AG08396 (cell line): Measurements from ENCODE around the gene C21orf58.

Experiments
- DNase-seq: peaks from one replicate; pipeline ENCODE4 v3.0.0; 2012; ENCODE audit warnings: low spot score, mixed read lengths

The C21orf58 gene

GRCh38 chr21:46352913-46353312 is 29.2 kb upstream of the C21orf58 start:
- DNase-seq = no peak

DNA sequence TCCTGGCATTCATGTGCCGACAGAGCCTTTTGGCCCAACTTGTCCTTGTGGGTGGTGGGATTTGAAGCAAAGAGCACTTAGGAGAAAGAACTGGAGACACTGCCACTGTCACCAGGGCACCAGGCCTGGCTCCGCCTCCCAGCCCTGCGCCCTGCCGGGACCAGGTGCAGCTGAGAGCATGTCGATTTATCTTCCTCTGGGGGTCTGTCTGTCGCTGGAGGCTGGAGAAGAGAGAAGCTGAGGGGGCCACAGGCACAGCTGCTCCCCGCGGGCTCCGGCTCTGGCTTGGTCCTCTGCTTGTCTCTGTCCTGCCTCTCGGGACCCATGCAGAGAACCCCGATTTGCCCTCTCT is 28.5 kb upstream of the C21orf58 start:
- no peak for DNase-seq

- no peak for DNase-seq
Measured at GRCh38 chr21:46351476-46352163, 27.9 kb upstream of the C21orf58 start.

- DNase-seq = no peak
Measured at GRCh38 chr21:46350981-46351380, 27.3 kb upstream of the C21orf58 start.

DNA sequence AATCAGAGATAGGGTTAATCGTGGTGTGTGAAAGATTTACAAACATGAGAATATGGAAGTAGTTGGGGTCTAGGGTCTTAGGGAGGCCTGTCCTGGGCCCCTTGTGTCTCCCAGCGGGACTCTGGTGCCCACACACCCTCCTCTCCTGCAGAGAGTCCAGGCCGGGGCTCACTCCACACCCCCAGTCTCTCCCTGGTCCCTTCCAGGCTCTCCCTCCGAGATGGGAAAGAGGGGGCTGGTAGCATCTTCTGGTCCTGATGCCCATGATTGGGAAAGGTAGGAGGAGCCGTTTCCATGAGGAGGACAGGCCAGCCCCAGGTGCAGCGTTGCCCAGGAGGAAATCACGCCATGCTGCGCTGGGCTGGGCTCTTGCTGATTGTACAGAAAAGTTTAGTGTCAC is 26.9 kb upstream of the C21orf58 start:
- DNase-seq = no peak

DNA sequence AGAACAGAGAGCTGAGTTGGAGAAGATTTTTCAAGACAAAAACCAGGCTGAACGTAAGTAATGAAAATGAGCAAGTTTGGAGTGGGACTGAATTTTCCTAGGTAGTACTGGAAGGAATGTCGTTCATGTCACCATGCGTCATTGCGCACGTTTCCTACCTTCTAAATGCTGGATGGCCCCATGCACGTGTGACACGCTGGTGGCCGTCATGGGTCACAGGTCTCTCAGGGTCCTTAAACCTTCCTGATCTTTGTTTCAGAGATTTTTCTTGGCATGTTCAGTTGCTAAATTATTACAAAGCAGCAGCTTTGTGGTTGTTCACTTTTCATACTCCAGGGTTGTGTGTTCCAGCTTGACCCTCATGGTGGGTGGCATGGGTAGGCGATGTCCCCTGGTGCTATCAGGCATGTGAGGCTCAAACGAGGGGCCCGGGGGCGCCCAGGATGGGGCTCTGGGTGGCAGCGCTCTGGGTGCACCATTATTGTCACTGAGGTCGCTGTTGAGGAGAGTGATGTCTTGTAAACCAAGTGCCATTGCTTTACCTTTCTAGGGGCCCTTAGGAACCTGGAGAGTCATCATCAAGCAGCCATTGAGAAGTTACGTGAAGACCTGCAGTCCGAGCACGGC is 25.6 kb upstream of the C21orf58 start:
- no peak for DNase-seq

DNA sequence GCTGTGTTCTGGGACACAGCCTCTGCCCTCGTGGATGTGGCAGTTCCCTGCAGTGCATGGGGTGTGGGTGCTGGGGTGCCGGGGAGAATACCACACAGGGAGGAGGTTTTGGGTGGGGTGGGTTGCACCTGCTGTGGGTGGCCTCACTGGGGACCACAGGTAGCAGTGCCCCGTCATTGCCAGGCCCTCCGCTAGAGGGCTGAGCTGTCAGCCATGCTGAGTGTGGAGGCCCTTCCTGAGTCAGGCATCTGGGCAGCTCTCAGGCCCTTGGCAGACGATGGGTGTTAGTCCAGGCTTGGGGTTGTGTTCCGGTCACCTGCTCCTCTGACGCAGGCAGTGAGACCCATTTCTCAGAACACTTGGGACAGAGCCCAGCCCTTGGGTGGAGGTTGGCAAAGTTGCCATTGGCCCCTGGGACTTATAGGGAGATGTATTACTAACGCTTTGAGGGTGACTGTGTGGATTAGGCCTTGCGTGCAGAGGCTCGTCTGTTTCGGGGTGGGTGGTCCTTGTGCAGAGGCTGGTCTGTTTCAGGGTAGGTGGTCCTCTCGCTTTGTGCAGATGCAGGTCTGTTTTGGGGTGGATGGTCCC is 24.2 kb upstream of the C21orf58 start:
- peak; percentile 63 for DNase-seq

DNA sequence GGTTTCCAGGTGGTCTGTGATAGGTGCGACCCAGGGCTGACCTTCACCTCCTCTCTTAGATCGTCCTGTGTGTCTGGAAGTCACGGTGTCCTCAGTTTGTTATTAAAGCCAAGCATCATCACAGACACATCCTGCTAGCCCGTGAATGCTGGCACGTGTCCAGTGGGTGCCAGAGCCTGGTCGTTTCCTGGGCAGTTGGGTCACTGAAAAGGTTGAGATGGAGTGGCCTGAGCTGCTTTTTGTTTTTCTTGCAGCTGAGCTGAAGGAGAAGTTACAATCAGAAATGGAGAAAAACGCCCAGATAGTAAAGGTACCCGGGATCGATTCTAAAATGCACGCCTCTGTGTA is 23.5 kb upstream of the C21orf58 start:
- DNase-seq = no peak

GRCh38 chr21:46346296-46347202 is 22.9 kb upstream of the C21orf58 start:
- no peak for DNase-seq

- DNase-seq = no peak
Measured at GRCh38 chr21:46345861-46346260, 22.2 kb upstream of the C21orf58 start.

DNA sequence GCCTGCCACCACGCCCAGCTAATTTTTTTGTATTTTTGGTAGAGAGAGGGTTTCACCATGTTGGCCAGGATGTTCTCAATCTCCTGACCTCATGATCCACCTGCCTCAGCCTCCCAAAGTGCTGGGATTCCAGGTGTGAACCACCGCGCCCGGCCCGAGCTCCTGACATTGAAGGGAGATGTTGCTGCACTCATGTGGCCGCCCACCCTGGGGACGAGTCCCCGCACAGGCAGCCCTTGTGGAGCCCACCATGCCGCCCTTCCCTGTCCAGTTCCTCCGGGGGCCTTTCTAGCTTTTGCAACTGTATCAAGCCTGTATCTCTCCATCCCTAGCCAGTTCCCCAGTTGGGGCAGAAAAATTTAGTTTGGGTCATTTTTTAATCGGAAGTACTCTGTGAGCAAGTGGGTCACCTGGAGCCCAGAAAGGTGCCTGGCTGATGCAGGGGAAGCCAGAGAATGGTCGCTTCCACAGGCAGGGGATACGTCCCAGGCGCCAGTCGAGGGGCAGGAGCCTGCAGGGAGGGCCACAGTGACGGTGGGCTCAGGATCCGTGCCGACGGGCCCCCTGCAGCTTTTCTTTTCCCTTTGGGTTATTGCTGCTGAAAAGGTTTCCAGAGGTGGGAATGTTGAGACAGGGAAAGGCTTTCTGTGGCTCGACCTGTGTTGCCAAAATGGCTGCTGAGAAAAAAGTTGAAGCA is 20.7 kb upstream of the C21orf58 start:
- DNase-seq = no peak

- DNase-seq = no peak
Measured at GRCh38 chr21:46340998-46341397, 17.3 kb upstream of the C21orf58 start.

DNA sequence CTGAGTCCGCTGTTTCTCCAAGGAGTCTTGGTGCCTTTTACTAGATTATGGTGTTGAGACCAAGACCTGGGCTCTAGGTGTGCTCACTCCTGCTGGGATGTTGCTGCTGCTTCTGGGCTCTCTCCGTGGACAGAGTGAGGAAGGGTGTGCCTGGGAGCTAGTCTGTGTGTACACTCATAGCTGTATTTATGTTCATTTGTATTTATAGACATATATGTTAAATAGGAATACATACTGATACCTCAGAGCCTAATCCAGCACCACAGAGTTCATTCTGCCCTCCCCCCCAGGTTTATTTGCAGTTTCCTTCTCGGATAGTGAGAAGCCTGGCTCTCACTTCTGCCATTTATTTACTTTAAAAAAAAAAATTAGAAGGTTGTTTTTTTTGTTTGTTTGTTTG is 12.9 kb upstream of the C21orf58 start:
- no peak for DNase-seq

GRCh38 chr21:46334351-46335140 is 10.9 kb upstream of the C21orf58 start:
- no peak for DNase-seq

DNA sequence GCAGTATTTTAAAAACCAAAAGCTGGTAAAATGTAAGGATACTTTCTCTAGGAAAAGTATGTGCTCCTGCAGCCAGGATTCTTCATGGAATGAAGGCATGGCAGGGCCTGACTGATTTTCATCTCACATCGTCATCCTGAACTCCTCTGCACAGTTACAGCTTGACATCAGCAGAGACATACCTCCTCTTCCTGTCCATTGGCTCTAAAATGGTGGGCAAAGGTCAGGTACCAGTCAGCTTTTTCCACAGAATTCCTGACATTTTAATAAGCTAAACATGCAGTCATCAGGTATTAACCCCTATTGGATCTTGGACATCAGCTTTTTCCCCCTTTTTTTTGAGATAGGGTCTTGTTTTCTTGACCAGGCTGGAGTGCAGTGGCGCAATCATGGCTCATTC is 6.1 kb upstream of the C21orf58 start:
- no peak for DNase-seq

GRCh38 chr21:46328151-46328550 is 4.5 kb upstream of the C21orf58 start:
- DNase-seq = no peak

DNA sequence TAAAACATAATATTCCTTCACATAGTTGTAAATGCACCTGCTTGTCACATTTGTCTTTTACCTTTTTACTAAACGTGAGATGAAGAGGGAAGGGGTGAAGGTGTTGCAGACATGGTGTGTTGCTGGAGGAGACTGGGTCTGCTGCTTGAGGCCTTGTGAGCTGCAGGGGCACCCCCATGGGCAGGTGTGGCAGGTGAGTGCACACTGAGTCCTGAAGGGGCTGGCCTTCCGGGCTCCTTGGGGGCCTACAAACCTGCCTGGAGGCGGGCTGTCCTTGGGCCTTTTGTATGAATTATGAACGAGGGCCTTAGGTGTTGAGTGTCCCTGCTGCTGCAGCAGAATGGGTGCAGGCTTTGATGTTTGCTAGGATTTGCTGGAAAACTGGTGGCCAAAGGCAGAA is 4.0 kb upstream of the C21orf58 start:
- no peak for DNase-seq

DNA sequence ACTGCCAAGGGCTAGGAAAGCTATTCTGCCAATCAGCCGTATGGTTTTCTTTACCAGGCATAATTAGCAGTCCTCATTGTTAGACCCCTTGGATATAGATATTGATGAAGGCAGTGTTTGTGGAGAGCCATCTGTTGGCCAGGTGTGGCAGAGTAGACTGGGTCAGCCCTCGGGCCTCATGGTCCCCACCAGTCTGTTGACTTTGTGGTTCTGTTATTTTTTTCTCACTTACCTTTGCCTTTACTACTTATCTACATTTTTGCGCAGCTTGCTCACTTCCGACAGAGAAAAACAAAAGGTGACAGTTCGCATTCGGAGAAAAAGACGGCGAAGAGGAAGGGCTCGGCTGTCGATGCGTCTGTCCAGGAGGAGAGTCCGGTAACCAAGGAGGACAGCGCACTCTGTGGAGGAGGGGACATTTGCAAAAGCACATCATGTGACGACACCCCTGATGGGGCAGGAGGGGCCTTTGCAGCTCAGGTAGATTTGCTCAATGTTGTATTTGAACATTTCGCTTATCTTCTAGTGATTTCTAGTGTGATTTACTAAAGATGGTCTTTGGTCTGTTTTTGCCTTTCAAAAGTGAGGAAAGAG is 2.5 kb upstream of the C21orf58 start:
- no peak for DNase-seq

DNA sequence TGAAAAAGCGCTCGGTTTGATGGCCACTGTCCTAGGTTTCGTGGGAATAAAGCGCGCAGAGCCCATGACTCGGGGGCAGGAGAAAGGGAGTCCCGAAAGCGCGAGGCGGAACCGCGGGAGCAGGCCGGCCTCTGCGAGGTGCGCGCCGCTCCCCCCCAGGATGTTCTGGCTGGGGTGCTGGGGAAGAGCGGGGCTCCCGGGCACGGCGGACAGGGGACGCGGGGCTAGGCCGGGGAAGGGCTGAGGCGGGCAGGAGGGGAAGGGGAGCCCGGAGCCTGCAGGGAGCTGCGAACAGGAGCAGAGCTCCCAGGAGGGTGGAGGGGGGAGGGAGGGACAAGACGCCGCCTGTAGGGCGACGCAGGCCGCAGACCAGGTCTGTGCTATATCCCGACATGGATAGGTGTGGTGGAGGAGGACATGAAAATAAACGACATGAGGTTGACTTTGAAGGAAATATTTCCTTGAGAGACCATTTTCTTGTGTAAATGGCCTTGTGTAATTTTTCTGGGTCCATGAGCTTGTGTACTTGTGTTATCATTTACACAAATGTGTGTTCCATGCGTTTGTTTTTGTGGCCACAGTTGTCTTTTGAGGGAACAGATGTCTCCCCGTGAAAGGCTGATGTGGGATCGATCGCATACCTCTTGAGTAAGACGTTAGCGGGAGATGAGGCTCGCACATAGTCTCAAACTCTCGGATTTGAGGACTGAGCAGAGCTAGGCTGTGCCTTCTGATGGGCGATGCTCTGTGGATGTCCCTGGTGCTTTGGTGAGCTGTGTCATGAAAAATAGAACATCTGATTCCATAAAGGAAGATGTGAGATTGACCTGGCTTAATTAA is 1.6 kb upstream of the C21orf58 start:
- DNase-seq = peak; percentile 63
